ENCODE measurements around the gene CCND3. TPM values are rescaled to one million over a fixed set of nuclear protein-coding genes. Genes with fewer than 3 reads are reported as not detected.

CCND3 gene
- total and polyA plus RNA-seq, 2 of the 8 experiments (the other 6 are each of a cell fraction or from before 2014, with no cell fraction given), result 30.6 to 32.9 TPM

DNA sequence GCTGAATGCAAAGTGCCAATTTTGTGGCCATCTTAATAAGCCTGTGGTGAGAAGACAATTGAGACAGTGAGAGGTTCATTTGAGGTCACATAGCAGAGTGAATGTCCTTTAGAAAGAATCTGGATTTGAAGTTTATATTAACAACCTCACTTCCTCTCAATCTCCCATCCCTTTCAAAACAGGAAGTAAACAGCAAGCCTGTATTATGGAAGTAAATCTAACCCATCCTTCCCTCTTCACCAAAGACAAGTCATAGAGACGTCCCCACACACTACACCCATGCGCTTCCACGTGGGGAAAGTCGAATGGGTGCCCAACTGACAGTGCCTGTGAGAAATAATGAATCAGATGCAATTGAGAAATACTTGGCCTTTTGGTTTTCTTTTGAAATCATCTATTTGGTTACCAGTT is 28.8 kb upstream of the CCND3 start (continued):
- TF ChIP-seq, protein P1, sequence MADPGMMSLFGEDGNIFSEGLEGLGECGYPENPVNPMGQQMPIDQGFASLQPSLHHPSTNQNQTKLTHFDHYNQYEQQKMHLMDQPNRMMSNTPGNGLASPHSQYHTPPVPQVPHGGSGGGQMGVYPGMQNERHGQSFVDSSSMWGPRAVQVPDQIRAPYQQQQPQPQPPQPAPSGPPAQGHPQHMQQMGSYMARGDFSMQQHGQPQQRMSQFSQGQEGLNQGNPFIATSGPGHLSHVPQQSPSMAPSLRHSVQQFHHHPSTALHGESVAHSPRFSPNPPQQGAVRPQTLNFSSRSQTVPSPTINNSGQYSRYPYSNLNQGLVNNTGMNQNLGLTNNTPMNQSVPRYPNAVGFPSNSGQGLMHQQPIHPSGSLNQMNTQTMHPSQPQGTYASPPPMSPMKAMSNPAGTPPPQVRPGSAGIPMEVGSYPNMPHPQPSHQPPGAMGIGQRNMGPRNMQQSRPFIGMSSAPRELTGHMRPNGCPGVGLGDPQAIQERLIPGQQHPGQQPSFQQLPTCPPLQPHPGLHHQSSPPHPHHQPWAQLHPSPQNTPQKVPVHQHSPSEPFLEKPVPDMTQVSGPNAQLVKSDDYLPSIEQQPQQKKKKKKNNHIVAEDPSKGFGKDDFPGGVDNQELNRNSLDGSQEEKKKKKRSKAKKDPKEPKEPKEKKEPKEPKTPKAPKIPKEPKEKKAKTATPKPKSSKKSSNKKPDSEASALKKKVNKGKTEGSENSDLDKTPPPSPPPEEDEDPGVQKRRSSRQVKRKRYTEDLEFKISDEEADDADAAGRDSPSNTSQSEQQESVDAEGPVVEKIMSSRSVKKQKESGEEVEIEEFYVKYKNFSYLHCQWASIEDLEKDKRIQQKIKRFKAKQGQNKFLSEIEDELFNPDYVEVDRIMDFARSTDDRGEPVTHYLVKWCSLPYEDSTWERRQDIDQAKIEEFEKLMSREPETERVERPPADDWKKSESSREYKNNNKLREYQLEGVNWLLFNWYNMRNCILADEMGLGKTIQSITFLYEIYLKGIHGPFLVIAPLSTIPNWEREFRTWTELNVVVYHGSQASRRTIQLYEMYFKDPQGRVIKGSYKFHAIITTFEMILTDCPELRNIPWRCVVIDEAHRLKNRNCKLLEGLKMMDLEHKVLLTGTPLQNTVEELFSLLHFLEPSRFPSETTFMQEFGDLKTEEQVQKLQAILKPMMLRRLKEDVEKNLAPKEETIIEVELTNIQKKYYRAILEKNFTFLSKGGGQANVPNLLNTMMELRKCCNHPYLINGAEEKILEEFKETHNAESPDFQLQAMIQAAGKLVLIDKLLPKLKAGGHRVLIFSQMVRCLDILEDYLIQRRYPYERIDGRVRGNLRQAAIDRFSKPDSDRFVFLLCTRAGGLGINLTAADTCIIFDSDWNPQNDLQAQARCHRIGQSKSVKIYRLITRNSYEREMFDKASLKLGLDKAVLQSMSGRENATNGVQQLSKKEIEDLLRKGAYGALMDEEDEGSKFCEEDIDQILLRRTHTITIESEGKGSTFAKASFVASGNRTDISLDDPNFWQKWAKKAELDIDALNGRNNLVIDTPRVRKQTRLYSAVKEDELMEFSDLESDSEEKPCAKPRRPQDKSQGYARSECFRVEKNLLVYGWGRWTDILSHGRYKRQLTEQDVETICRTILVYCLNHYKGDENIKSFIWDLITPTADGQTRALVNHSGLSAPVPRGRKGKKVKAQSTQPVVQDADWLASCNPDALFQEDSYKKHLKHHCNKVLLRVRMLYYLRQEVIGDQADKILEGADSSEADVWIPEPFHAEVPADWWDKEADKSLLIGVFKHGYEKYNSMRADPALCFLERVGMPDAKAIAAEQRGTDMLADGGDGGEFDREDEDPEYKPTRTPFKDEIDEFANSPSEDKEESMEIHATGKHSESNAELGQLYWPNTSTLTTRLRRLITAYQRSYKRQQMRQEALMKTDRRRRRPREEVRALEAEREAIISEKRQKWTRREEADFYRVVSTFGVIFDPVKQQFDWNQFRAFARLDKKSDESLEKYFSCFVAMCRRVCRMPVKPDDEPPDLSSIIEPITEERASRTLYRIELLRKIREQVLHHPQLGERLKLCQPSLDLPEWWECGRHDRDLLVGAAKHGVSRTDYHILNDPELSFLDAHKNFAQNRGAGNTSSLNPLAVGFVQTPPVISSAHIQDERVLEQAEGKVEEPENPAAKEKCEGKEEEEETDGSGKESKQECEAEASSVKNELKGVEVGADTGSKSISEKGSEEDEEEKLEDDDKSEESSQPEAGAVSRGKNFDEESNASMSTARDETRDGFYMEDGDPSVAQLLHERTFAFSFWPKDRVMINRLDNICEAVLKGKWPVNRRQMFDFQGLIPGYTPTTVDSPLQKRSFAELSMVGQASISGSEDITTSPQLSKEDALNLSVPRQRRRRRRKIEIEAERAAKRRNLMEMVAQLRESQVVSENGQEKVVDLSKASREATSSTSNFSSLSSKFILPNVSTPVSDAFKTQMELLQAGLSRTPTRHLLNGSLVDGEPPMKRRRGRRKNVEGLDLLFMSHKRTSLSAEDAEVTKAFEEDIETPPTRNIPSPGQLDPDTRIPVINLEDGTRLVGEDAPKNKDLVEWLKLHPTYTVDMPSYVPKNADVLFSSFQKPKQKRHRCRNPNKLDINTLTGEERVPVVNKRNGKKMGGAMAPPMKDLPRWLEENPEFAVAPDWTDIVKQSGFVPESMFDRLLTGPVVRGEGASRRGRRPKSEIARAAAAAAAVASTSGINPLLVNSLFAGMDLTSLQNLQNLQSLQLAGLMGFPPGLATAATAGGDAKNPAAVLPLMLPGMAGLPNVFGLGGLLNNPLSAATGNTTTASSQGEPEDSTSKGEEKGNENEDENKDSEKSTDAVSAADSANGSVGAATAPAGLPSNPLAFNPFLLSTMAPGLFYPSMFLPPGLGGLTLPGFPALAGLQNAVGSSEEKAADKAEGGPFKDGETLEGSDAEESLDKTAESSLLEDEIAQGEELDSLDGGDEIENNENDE (IDR thresholded peaks at IDR 0.05; ENCODE audit: insufficient replicate concordance, low read length), result no peak
- TF ChIP-seq EP300 (IDR thresholded peaks at IDR 0.05; ENCODE audit: borderline replicate concordance in 1 of 2, low read depth in 2 of 2, low read length in 2 of 2), result no peak
- no peak for TF ChIP-seq EGR1 (IDR thresholded peaks at IDR 0.05; ENCODE audit: borderline replicate concordance, low read depth, low read length)
- no peak for TF ChIP-seq SP2 (IDR thresholded peaks at IDR 0.05; ENCODE audit: low read length)
- no peak for TF ChIP-seq BCL11A (IDR thresholded peaks at IDR 0.05; ENCODE audit: low read depth in 2 of 2, low read length in 2 of 2)
- no peak for TF ChIP-seq HDAC2 (IDR thresholded peaks at IDR 0.05; ENCODE audit: borderline replicate concordance in 1 of 2, low read depth in 2 of 2, low read length in 2 of 2)
- no peak for TF ChIP-seq CTBP2 (IDR thresholded peaks at IDR 0.05; ENCODE audit: borderline replicate concordance, insufficient read depth, insufficient read length, low read length)
- TF ChIP-seq POLR2A (IDR thresholded peaks at IDR 0.05; ENCODE audit: control extremely low read depth in 1 of 2, low read depth in 2 of 2, low read length in 2 of 2), result no peak

All from H1 (cell line).